HG03045 (cell line): ENCODE results near the gene LSAMP.

Source experiments
- ATAC-seq: cut with Tn5 transposase; IDR thresholded peaks from one replicate; pipeline ENCODE4 v1.9.1; 2021; ENCODE audit warnings: mild to moderate bottlenecking, moderate library complexity; ENCODE audit not compliant: unreplicated experiment

LSAMP gene

GRCh38 chr3:116033516-116033915 is 411.8 kb downstream of the LSAMP start:
- no peak for ATAC-seq

DNA sequence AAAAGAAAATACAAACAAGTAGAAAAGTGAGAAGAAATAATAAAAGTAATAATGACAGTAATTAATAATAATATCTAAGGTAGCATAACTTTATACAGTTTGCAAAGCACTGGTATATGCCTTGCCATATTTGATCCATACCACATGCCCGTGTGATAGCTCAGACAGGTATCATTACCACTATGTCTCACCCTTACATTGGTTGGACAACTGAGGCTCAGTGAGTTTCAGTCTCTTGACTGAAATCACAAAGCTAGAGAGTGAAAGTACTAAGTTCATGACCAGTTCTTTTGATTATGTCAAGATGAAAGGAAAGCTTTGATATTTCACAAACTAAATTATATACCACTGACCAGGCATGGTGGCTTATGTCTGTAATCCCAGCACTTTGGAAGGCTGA is 413.1 kb downstream of the LSAMP start:
- ATAC-seq: no peak

DNA sequence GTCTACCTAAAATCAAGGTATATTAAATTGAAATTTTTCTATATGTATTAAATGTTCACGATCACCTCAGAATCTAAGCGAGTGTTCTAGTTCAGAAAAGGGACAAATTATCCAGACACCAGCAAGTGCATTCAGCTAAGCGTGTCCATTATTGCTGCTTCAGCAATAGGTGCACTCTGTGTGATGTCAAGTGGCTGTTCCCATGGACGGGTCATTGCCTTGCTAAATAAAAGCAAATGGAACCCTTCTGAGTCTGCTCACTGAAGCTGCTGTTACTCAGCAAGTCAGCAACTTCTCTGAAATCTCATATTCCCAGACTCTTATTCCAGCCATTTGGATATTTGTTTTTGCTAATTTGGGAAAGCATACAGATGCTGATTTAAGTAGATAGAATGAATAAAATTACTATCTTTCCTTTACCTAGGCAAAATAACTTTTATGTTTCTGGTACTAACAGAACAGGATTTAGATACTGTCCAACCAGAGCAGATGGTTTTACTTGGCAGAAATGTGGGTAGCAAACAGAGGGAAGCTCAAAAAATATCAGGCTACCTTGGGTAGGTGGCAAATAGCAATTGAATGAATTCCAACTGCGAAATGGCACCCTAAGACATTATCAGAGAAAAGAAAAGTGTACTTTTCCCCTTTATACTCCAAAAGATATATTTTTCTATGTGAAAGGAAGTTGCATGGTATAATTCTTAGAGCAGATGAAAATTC is 415.0 kb downstream of the LSAMP start:
- no peak for ATAC-seq

DNA sequence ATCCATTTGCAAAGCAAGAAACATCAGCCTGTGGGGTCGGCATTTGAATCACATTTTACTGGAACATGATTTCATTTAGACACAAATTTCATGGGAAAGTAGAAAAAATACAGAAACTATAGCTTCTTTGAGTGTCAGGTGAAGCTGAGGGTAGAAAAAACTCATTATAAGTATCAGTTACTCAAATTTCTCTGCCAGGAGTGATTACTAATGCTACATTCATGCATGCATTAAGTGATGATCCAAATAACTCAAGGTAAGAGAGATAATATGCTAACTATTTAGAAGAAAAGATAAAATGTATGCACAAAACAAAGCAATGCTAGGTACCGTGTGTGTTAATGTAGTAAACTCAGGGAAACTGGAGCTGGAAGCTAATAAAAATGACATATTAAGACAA is 416.0 kb downstream of the LSAMP start:
- no peak for ATAC-seq

DNA sequence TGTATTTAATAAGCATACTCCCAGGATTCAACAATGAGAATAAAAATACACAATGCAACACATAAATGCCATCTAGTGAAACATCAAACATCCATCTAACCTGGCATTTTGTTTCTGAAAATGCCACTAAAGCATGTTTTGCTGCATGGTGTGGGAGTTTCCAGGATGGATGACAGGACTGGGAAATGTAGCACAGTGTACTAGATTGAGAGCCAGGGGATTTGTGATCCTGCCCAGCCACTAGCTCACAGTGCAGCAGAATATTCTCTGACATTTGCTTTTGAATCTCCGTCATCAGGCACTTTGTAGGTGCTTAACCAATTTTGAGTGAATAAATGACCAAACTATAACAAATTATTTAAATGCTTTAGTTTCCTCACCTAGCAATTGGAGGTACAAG is 417.1 kb downstream of the LSAMP start:
- no peak for ATAC-seq

- ATAC-seq: no peak
These were observed 424.3 kb downstream of the LSAMP start for GRCh38 chr3:116020989-116021388.

DNA sequence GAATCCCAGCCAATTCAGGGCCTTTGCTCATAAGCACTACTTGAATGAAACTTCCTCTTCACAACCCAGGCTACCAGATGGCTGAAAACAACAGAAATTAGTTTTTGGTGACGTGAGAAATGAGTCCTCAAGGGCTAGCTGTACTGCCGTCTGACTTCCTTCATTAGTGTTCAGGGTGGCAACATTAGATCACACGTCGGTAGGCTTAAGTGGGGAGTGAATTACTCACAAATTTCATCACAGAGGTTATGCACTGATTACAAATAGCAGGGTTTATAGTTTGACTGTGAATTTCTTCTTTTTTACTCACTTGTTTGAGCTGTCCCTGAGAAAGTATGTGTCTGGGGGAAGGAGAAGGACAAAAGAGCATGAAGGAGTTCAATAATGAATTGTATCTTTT is 424.8 kb downstream of the LSAMP start:
- ATAC-seq: peak; percentile 82

GRCh38 chr3:116019254-116019763 is 426.0 kb downstream of the LSAMP start:
- no peak for ATAC-seq

DNA sequence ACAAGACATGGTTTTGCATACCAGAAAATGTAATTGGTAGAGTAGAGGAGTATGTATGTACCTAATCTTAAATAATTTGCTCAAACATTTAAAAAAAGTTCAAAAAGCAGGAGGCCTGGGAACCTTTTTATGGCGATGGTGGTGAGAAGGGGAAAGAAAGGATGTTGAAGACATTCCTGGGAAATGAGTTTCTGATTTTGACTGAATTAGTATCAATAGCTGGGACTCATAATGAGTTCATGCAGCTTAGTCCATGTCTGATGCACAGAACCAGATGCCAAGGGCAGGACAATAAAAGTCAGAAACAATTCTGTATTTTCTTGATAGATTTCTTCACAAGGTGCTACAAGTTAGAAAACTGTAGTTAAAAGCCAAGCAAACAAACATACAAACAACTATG is 426.6 kb downstream of the LSAMP start:
- no peak for ATAC-seq

DNA sequence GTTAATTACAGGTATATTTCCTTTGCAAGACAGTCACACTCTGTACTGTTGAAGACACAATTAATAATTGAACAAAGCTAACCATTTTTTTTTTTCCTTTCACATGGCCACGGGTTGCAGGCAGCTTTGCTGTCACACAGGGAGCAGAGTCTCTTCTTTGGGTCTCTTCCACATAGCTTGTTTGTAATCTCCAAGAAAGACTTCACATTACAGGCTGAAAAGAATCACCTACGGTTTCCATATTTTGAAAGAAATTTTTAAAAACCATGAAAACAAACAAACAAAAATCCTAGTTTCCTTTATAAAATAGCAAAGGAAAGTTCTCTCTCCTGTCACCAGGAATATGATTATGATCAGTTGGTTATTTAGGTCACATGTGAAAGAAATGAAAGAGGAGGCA is 429.4 kb downstream of the LSAMP start:
- ATAC-seq: no peak

GRCh38 chr3:116007000-116007399 is 438.3 kb downstream of the LSAMP start:
- no peak for ATAC-seq

DNA sequence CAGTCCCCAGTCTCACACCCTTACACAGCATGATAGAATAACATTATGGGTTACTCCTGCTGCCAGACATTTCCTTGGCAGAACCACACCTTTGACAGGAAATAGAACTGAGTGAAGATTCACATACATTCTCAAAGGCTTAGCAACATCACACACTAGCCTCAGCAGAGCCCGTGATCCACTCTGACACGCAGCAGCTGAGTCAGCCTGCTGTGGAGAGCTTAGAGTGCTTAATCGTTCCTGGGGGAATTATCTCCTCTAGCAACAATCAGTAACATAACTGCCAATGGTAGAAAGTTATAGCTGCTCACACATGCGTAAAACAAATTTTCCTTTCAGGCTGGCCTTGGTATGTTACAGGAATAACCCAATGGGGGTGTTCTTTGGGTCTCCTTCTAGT is 439.9 kb downstream of the LSAMP start:
- no peak for ATAC-seq

DNA sequence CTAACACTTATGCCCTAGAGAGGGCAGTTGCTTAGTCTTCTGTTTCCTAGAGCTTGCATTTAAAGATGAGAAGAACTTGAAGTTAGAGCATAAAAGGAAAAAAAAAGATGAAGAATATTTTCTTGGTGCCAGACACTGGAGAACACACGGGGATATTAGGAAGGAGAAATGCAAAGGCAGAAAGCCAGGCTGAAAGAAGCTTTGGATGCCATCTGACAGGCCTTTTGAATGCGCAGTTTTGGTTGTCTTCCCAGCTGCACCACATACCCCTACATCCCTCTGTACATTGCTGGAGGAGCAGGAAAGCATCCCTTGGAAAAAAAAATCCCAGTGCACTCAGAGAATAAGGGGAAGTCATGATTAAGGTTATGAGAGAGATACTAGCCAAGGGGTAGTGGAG is 443.1 kb downstream of the LSAMP start:
- no peak for ATAC-seq

DNA sequence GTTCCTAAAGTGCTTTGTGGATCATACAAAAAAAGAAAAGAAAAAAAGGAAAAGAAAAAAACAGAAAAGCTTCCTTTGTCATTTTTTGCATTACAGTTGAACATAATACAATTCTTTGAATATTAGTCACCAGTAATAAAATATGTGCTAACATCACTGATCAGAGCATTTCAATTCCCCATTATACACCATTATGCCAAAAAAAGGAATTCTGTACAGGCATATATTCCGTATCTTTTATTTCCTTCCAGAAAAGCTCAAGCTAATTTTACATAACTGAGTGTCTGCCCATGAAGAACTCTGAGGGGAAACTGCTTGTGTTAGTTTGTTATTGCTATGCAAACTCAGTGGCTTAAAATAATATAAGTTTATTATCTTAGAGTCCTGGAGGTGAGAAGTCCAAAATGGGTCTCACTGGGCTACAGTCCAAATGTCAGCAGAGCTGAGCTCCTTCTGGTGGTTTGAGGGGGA is 444.1 kb downstream of the LSAMP start:
- no peak for ATAC-seq

DNA sequence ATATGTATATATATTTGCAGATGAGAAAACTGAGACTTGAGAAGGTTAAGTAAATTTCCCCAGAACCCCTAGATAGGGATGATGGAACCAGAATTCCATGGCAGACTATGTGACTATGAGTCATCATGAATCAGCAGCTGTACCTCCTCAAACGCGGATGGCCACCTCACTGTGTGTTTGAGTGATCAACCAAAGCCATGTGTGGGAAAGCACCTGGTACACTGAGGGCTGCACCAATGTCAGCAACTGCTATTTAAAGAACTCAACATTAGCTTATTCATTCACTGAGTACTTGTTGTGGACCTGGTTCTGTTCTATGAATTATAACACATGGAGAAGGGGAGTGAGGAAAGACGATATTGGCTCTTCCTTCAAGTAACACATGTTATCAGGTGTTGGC is 445.0 kb downstream of the LSAMP start:
- peak; percentile 88 for ATAC-seq

- no peak for ATAC-seq
These were observed 445.7 kb downstream of the LSAMP start for GRCh38 chr3:115999613-116000012.

DNA sequence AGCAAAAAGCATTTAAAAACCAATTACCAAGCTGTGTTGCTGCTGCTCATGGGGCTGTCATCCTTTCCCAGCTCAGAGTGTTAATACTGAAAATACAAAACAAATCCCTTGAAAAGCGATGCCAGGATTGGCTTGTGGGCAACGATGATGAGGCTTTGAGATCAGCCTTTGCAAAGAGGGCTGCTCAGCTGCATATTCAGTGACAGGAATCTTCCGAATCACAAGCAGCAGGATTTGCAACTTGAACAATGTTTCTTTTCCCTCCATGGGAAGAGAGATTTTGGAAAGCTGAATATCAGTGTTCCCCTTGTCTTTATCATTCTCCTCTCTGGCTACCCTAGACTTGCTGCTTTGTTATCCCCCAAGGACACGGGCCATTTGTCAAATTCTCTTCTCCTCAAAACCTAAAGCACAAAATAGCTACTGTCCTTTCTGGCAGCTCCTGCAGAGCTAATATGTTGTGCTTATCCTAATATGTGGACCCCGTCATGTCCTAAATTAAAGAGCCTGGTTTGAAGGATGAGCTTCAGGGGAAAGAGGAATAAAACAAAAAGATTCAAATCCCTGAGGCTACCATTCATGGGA is 446.2 kb downstream of the LSAMP start:
- ATAC-seq: no peak

DNA sequence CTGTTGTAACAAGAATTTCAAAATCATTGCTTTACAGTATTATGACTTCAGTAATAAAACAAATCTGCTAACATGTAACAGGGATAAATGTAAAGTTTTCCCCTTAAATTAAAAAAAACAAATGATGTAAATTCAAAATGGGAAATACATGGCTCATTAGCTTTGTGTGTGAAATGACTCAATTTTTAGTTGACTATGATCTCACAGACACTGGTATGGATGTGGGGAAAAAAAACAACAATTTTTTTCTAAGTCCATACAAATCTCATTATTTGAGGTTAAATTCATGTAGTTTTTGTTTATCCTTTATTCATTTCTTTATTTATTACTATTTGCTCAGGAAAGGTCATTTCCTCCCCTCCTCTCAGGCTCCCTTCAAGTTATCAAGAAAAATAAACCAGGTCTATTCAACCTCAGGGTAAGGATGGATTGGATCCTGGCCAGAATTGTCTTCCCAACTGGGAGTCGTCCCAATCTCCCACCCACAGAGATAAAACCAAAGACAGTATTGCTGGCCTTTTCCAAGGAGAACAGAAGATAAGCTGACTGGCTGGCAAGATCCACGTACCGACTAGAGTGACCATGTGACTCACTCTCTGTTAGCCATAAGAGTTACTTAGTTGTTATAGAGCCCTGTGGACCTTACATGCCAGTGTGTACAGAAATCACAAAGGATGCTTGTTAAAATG is 448.7 kb downstream of the LSAMP start:
- ATAC-seq: no peak

GRCh38 chr3:115990669-115991068 is 454.6 kb downstream of the LSAMP start:
- no peak for ATAC-seq

DNA sequence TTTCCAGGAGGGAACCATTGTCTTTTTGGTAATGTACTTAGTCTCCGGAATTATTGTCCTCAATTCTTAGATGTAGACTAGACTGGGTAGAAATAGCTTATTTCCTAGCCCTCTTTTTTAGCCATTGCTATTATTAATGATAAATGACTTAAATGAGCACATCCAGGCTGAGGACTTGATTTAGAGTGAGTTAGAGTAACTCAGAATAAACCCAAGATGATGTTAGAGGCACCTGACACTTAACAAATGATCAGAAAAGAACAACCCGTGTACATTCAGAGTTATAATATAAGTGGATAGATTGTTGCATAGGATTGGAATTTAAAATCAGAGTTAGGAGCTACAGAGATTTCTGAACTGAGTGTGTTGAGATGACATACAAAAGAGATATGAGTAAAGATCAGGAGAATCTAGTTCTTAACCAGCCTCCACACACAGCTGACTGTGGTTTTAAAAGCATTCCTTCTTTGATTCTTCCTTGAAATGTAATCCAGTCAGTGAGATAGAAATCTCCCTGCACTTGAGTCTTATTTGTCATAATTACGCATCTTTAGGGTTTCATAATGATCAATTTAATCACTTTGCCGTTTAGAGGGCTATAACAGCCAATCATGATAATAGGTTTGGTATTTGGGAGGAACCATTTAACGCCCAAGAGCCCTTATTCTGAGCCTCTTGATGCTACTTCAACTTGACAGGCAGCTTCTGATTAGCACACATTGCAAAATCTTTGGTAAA is 455.4 kb downstream of the LSAMP start:
- no peak for ATAC-seq

DNA sequence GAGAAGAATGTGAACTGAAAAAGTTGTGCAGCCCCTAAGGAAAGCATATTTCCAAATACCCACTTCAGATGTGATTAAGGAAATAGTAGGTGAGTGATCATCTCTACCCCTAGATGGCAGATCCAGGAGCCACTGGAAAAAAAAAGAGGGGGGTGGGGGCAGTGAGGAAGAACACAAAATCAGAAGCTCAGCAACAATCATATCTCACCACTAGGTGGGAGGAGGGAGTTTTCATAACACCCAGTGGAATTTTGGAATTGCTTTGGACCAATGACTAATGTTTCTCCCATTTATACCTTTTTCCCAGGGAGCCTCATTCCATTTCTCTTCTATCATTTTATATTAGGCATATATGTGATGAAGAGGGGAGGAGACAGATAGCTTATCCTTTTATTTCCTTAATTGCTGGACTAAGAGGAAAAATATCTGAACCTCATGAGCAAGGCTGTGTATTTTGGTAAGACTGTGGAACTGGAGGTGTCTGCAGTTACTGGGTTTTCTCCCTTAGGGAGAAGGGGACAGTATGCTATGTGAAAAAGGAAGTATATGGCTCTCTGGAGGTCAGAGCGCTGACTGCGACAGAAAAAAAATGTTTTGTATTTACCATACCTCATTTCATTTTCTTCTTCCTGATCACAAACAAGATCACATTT is 458.6 kb downstream of the LSAMP start:
- no peak for ATAC-seq
